HCT116 (cell line): ENCODE measurements around the gene NID2. TPM values are rescaled to one million over a fixed set of nuclear protein-coding genes. Genes with fewer than 3 reads are reported as not detected.

Experiments
- ATAC-seq: fragments of 200-7000 bp; cut with Tn5 transposase; 2 replicates; pipeline ENCODE4 v1.9.1; 2020; ENCODE audit warnings: mild to moderate bottlenecking, moderate library complexity
- BruUV-seq: library from RNA; stranded (reverse); fragments of 400-500 nt; replicated peaks from 2 replicates; lab custom pipeline; 2021; lab: Mats Ljungman, UMichigan
- CTCF ChIA-PET: fragments of 300-600 bp; sonication (Branson Sonifier 250); formaldehyde crosslinking; loops from one replicate; lab custom pipeline; 2021; ENCODE audit warnings: antibody characterized with exemption; lab: Charles Lee
- POLR2A ChIA-PET: fragments of 300-600, 350-600 bp; sonication (Branson Sonifier 250); formaldehyde crosslinking; loops from one replicate; lab custom pipeline; 2021; ENCODE audit warnings: antibody characterized with exemption; lab: Charles Lee
- RAD21 ChIA-PET, 2 experiments: fragments of 300-600 bp; sonication (Branson Sonifier 250); formaldehyde crosslinking; loops; one replicate each; lab custom pipeline; 2023; ENCODE audit warnings: low total read pairs in 2 of 2; ENCODE audit not compliant: uncharacterized antibody in 2 of 2, unreplicated experiment in 2 of 2, low non-redundant PET in 1 of 2; lab: Charles Lee
- DNase-seq: peaks from one replicate; pipeline ENCODE4 v3.0.0-alpha.2; 2010; ENCODE audit warnings: low read depth, low spot score
- H2AFZ ChIP-seq: fragments of 200-600 bp; shearing (Covaris generic), sonication (generic); 2 replicates; pipeline ENCODE4 v1.6.1; 2017; ENCODE audit warnings: low read depth, mixed run types, mixed read lengths, antibody characterized with exemption, low read length; ENCODE audit not compliant: poor library complexity, severe bottlenecking
- H3K27ac ChIP-seq: 2 replicates; pipeline ENCODE4 v1.5.1; 2012; ENCODE audit warnings: low read depth, low read length
- H3K27me3 ChIP-seq: fragments of 200-600 bp; sonication (generic); 2 replicates; pipeline ENCODE4 v1.6.1; 2016; ENCODE audit warnings: mixed run types, low read length, mixed read lengths; ENCODE audit not compliant: insufficient read depth
- H3K36me3 ChIP-seq, 2 experiments: fragments of 200-500 bp in 1 of 2; fragments of 200-600 bp in 1 of 2; sonication (Bioruptor generic) in 1 of 2; sonication (generic) in 1 of 2; 2 replicates each; pipeline versions ENCODE4 v1.5.1 to v1.6.1; 2014 to 2016; ENCODE audit warnings: low read length in 2 of 2, inconsistent platforms in 1 of 2, mixed read lengths in 1 of 2, mixed run types in 1 of 2; ENCODE audit not compliant: insufficient read depth in 2 of 2, control insufficient read depth in 1 of 2
- H3K4me1 ChIP-seq, 2 experiments: fragments of 200-600 bp in 1 of 2; sonication (generic) in 1 of 2; 2 replicates each; pipeline versions ENCODE4 v1.5.1 to v1.6.1; 2012 to 2017; ENCODE audit warnings: low read length in 2 of 2, inconsistent platforms in 1 of 2, mild to moderate bottlenecking in 1 of 2, mixed read lengths in 1 of 2, mixed run types in 1 of 2, moderate library complexity in 1 of 2; ENCODE audit not compliant: insufficient read depth in 2 of 2, control insufficient read depth in 1 of 2
- H3K4me2 ChIP-seq: fragments of 200-600 bp; sonication (generic); 2 replicates; pipeline ENCODE4 v1.6.1; 2017; ENCODE audit warnings: mixed run types, low read length, mixed read lengths
- H3K4me3 ChIP-seq, 2 experiments: fragments of 200-600 bp in 1 of 2; sonication (generic) in 1 of 2; replicated peaks in 1 of 2; 2 replicates each; pipeline ENCODE4 v1.5.1; 2011 to 2016; ENCODE audit warnings: low read length in 2 of 2, control low read depth in 1 of 2, low read depth in 1 of 2, mild to moderate bottlenecking in 1 of 2, mixed read lengths in 1 of 2, mixed run types in 1 of 2
- H3K79me2 ChIP-seq: fragments of 200-600 bp; sonication (generic); 2 replicates; pipeline ENCODE4 v1.6.1; 2017; ENCODE audit warnings: mild to moderate bottlenecking, mixed run types, low read length, moderate library complexity, mixed read lengths; ENCODE audit not compliant: insufficient read depth
- H3K9ac ChIP-seq: fragments of 200-600 bp; sonication (generic); 2 replicates; pipeline ENCODE4 v1.6.1; 2016; ENCODE audit warnings: low read length, mixed read lengths
- H3K9me2 ChIP-seq: fragments of 200-600 bp; sonication (generic), shearing (Covaris generic); 2 replicates; pipeline ENCODE4 v1.6.1; 2017; ENCODE audit warnings: mixed run types, mild to moderate bottlenecking, moderate library complexity; ENCODE audit not compliant: insufficient read depth
- H3K9me3 ChIP-seq, 2 experiments: fragments of 200-500 bp in 1 of 2; fragments of 200-600 bp in 1 of 2; sonication (Bioruptor generic) in 1 of 2; sonication (generic) in 1 of 2; 2 replicates each; pipeline ENCODE4 v1.6.1; 2014 to 2017; ENCODE audit warnings: low read length in 2 of 2, mixed read lengths in 2 of 2, inconsistent platforms in 1 of 2, low read depth in 1 of 2, mild to moderate bottlenecking in 1 of 2, mixed run types in 1 of 2, moderate library complexity in 1 of 2; ENCODE audit not compliant: control insufficient read depth in 1 of 2, insufficient read depth in 1 of 2
- H4K20me1 ChIP-seq: fragments of 200-600 bp; sonication (generic), shearing (Covaris generic); 2 replicates; pipeline ENCODE4 v1.6.1; 2017; ENCODE audit warnings: mixed run types, mild to moderate bottlenecking, moderate library complexity; ENCODE audit not compliant: insufficient read depth
- EGR1 ChIP-seq: IDR thresholded peaks from 2 replicates; pipeline ENCODE4 v1.6.1; 2012; ENCODE audit warnings: low read depth
- EZH2 ChIP-seq: fragments of 200-600 bp; sonication (generic); IDR thresholded peaks from 2 replicates; pipeline ENCODE4 v1.6.1; 2017; ENCODE audit warnings: antibody characterized with exemption, mixed run types
- EZH2phosphoT487 ChIP-seq: fragments of 200-600 bp; IDR thresholded peaks from 2 replicates; pipeline ENCODE4 v1.6.1; 2018; ENCODE audit warnings: antibody characterized with exemption, borderline replicate concordance
- FOSL1 ChIP-seq: IDR thresholded peaks from 2 replicates; pipeline ENCODE4 v1.6.1; 2012; ENCODE audit warnings: low read depth
- RAD21 ChIP-seq: IDR thresholded peaks from 2 replicates; pipeline ENCODE4 v1.6.1; 2012; ENCODE audit warnings: low read depth, mild to moderate bottlenecking
- SIN3A ChIP-seq: IDR thresholded peaks from 2 replicates; pipeline ENCODE4 v1.6.1; 2012; ENCODE audit warnings: low read depth
- SP1 ChIP-seq: IDR thresholded peaks from 2 replicates; pipeline ENCODE4 v1.6.1; 2012; ENCODE audit warnings: low read depth
- SRF ChIP-seq: IDR thresholded peaks from 2 replicates; pipeline ENCODE4 v1.6.1; 2012; ENCODE audit warnings: low read depth
- YY1 ChIP-seq: IDR thresholded peaks from 2 replicates; pipeline ENCODE4 v1.6.1; 2011; ENCODE audit warnings: low read length, low read depth, moderate library complexity, mild to moderate bottlenecking; ENCODE audit not compliant: insufficient replicate concordance; ENCODE audit errors: extremely low read depth
- ZFX ChIP-seq: fragments of 450-650 bp; IDR thresholded peaks from 2 replicates; pipeline ENCODE4 v1.6.1; 2017
- intact Hi-C: fragments of 100-400 bp; cut with micrococcal nuclease; formaldehyde crosslinking; loops from 2 replicates; pipeline ENCODE4 v1.10.0; 2022
- total RNA-seq: library from RNA; stranded (reverse); gene quantifications from one replicate; pipeline ENCODE4 v1.2.1, GENCODE V29; 2021; ENCODE audit not compliant: unreplicated experiment
- TF ChIP-seq, protein P1 (sequence below): IDR thresholded peaks from 2 replicates; pipeline ENCODE4 v1.6.1; 2012; ENCODE audit warnings: low read depth
- TF ChIP-seq, protein P2 (sequence below): IDR thresholded peaks from 2 replicates; pipeline ENCODE4 v1.6.1; 2011; ENCODE audit warnings: mild to moderate bottlenecking, low read length, moderate library complexity; ENCODE audit not compliant: insufficient replicate concordance; ENCODE audit errors: extremely low read depth

The NID2 gene
- total RNA-seq, 1 experiment from 2014 or later = 0.84 TPM

DNA sequence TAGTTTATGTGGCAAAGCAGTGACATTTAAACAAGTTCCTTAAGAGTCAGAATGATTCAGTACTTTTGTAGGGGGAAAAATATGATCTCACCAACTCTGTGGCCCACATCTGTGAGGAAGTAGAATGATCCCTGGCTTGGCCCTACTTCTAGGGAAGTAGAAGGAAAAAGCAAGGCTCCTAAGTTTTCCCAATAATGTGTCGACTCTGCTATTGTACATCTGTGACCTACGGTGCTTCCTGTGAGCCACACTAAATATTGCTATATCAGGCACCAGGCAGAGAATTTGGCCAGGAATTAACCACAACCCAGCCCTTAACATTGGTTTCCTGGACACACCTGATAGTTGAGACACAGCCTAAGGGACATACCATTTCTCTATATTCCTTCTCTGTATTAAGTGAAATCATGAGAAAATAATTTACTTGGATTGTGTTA is 9.3 kb upstream of the NID2 start:
- Histone ChIP-seq H3K79me2 (no peaks in the 10 kb centered on the region), H3K4me2 (no peak overlapping the region), H3K27me3 (0 out of 2 replicates have a peak, but pooled peaks cover 6% of the 10 kb centered on the region), H3K4me3 (no peak overlapping the region), H3K4me1 (peaks cover 0 to 19% of the 10 kb centered on the region in 2 experiments; a peak in 1 of 4 replicates), H4K20me1 (no peaks in the 10 kb centered on the region), H3K27ac (no peak overlapping the region), H3K36me3 (no peaks in the 10 kb centered on the region), H3K9ac (no peak overlapping the region), H3K9me2 (no peaks in the 10 kb centered on the region), H3K9me3 (no peaks in the 10 kb centered on the region), H2AFZ (no peak overlapping the region)
- TF ChIP-seq SRF (no peak), FOSL1 (no peak)
- intact Hi-C loops = no loop called here
- ATAC-seq (no peak), DNase-seq (no peak)
- no TSS peak for BruUV-seq
- CTCF ChIA-PET = no interaction called here
- POLR2A ChIA-PET = no interaction called here
- RAD21 ChIA-PET = no interaction called here

DNA sequence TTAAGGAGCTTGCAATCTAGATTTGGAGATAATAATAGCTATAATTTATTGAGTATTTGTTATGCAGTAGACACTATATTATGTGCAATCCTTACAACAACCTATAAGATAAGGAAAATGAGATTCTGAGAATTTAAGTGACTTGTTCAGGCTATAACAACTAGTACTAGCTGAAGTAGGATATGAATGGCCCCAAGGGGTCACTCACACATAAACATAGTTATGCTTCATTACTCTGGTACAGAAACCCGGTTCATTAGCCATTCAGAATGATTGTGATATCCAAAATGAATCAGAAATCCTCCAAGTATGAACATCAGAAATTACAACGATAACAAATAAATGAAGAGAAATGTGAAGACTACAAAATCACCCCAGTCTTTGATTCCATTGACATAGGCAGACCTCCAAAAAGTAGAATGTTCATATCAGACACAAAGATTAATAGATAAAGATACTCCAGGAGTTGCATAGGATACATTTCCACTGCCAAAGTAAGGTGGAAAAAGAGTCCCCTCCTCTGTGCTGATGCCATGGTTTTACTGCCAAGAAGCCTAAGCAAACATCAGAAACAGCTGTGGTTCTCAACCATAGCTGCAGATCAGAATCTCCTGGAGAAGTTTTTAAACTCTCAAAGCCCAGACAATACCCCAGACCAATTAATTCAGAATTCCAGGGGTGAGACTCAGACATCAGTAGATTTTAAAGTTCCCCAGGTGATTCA is 8.6 kb upstream of the NID2 start:
- no peak overlapping the region for H3K9ac ChIP-seq
- H3K79me2 ChIP-seq = no peaks in the 10 kb centered on the region
- H4K20me1 ChIP-seq = no peaks in the 10 kb centered on the region
- H3K27me3 ChIP-seq = peaks cover 8% of the 10 kb centered on the region; the same call in 1 of the 2 replicates
- no peak for ATAC-seq
- no peak for DNase-seq
- ChIA-PET POLR2A (no interaction called here), CTCF (no interaction called here), RAD21 (no interaction called here)
- H3K9me2 ChIP-seq = no peaks in the 10 kb centered on the region
- intact Hi-C loops = no loop called here
- H3K4me1 ChIP-seq = peaks cover 0 to 19% of the 10 kb centered on the region in 2 experiments; a peak in 1 of 4 replicates
- no peaks in the 10 kb centered on the region for H3K9me3 ChIP-seq
- TF ChIP-seq EZH2 (no peak), SP1 (no peak), SRF (no peak), YY1 (no peak), EGR1 (no peak), EZH2phosphoT487 (no peak), SIN3A (no peak), ZFX (no peak), RAD21 (no peak)
- TF ChIP-seq, protein P1, sequence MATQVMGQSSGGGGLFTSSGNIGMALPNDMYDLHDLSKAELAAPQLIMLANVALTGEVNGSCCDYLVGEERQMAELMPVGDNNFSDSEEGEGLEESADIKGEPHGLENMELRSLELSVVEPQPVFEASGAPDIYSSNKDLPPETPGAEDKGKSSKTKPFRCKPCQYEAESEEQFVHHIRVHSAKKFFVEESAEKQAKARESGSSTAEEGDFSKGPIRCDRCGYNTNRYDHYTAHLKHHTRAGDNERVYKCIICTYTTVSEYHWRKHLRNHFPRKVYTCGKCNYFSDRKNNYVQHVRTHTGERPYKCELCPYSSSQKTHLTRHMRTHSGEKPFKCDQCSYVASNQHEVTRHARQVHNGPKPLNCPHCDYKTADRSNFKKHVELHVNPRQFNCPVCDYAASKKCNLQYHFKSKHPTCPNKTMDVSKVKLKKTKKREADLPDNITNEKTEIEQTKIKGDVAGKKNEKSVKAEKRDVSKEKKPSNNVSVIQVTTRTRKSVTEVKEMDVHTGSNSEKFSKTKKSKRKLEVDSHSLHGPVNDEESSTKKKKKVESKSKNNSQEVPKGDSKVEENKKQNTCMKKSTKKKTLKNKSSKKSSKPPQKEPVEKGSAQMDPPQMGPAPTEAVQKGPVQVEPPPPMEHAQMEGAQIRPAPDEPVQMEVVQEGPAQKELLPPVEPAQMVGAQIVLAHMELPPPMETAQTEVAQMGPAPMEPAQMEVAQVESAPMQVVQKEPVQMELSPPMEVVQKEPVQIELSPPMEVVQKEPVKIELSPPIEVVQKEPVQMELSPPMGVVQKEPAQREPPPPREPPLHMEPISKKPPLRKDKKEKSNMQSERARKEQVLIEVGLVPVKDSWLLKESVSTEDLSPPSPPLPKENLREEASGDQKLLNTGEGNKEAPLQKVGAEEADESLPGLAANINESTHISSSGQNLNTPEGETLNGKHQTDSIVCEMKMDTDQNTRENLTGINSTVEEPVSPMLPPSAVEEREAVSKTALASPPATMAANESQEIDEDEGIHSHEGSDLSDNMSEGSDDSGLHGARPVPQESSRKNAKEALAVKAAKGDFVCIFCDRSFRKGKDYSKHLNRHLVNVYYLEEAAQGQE = no peak
- TF ChIP-seq, protein P2, sequence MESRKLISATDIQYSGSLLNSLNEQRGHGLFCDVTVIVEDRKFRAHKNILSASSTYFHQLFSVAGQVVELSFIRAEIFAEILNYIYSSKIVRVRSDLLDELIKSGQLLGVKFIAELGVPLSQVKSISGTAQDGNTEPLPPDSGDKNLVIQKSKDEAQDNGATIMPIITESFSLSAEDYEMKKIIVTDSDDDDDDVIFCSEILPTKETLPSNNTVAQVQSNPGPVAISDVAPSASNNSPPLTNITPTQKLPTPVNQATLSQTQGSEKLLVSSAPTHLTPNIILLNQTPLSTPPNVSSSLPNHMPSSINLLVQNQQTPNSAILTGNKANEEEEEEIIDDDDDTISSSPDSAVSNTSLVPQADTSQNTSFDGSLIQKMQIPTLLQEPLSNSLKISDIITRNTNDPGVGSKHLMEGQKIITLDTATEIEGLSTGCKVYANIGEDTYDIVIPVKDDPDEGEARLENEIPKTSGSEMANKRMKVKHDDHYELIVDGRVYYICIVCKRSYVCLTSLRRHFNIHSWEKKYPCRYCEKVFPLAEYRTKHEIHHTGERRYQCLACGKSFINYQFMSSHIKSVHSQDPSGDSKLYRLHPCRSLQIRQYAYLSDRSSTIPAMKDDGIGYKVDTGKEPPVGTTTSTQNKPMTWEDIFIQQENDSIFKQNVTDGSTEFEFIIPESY = no peak
- no peaks in the 10 kb centered on the region for H3K36me3 ChIP-seq
- no peak overlapping the region for H3K4me3 ChIP-seq
- H3K27ac ChIP-seq = no peak overlapping the region
- BruUV-seq = no TSS peak
- no peak overlapping the region for H2AFZ ChIP-seq
- no peak overlapping the region for H3K4me2 ChIP-seq
